HepG2 (cell line): Measurements from ENCODE around the gene PEPD. TPM values are rescaled to one million over a fixed set of nuclear protein-coding genes. Genes with fewer than 3 reads are reported as not detected.
A peak's percentile ranks its signal among the peaks of the same experiment; 100 is the strongest.

ENCODE experiments used
- ARID2 ChIP-seq: sonication (generic); formaldehyde crosslinking; IDR thresholded peaks from 2 replicates; pipeline ENCODE4 v1.8.1; 2022; ENCODE audit warnings: mild to moderate bottlenecking, missing genetic modification reagents, borderline replicate concordance
- CREB3 ChIP-seq: sonication (generic); formaldehyde crosslinking; IDR thresholded peaks from 2 replicates; pipeline ENCODE4 v1.5.0; 2020; ENCODE audit warnings: missing genetic modification reagents
- ELF1 ChIP-seq: sonication (generic); formaldehyde crosslinking; IDR thresholded peaks from 2 replicates; pipeline ENCODE4 v1.4.0; 2020; ENCODE audit warnings: missing genetic modification reagents
- ETS1 ChIP-seq: sonication (generic); formaldehyde crosslinking; IDR thresholded peaks from 2 replicates; pipeline ENCODE4 v1.4.0; 2020; ENCODE audit warnings: missing genetic modification reagents
- LRRFIP1 ChIP-seq: sonication (generic); formaldehyde crosslinking; conservative IDR thresholded peaks from 2 replicates; pipeline ENCODE4 v1.4.0; 2020; ENCODE audit warnings: missing genetic modification reagents
- MTA1 ChIP-seq: sonication (generic); formaldehyde crosslinking; IDR thresholded peaks from 2 replicates; pipeline ENCODE4 v1.4.0; 2020; ENCODE audit warnings: missing genetic modification reagents, mild to moderate bottlenecking, borderline replicate concordance
- PRDM4 ChIP-seq: sonication (generic); formaldehyde crosslinking; IDR thresholded peaks from 2 replicates; pipeline ENCODE4 v1.9.0; 2021; ENCODE audit warnings: missing genetic modification reagents, borderline replicate concordance
- REST ChIP-seq, 2 experiments: IDR thresholded peaks; 2 replicates each; pipeline ENCODE4 v1.6.1; 2011 to 2012; ENCODE audit warnings: low read length in 2 of 2, borderline replicate concordance in 1 of 2, low read depth in 1 of 2, mild to moderate bottlenecking in 1 of 2, moderate library complexity in 1 of 2
- SNAPC5 ChIP-seq: sonication (generic); formaldehyde crosslinking; IDR thresholded peaks from 2 replicates; pipeline ENCODE4 v1.8.1; 2023; ENCODE audit warnings: mild to moderate bottlenecking, missing genetic modification reagents, borderline replicate concordance
- ZBTB21 ChIP-seq: sonication (generic); formaldehyde crosslinking; IDR thresholded peaks from 2 replicates; pipeline ENCODE4 v1.4.0; 2020; ENCODE audit warnings: missing genetic modification reagents
- ZNF260 ChIP-seq: sonication (generic); formaldehyde crosslinking; IDR thresholded peaks from 2 replicates; pipeline ENCODE4 v1.4.0; 2020; ENCODE audit warnings: missing genetic modification reagents, low read depth, mild to moderate bottlenecking, borderline replicate concordance
- ZNF331 ChIP-seq: sonication (generic); formaldehyde crosslinking; IDR thresholded peaks from 2 replicates; pipeline ENCODE4 v1.4.0; 2020; ENCODE audit warnings: missing genetic modification reagents
- ZNF496 ChIP-seq: sonication (generic); formaldehyde crosslinking; IDR thresholded peaks from 2 replicates; pipeline ENCODE4 v1.8.1; 2023; ENCODE audit warnings: mild to moderate bottlenecking, moderate library complexity, missing genetic modification reagents; ENCODE audit not compliant: insufficient replicate concordance
- ZNF577 ChIP-seq: sonication (generic); formaldehyde crosslinking; IDR thresholded peaks from 2 replicates; pipeline ENCODE4 v1.4.0; 2020; ENCODE audit warnings: mild to moderate bottlenecking, low read depth, missing genetic modification reagents, borderline replicate concordance
- ZNF839 ChIP-seq: sonication (generic); formaldehyde crosslinking; IDR thresholded peaks from 2 replicates; pipeline ENCODE4 v1.4.0; 2020; ENCODE audit warnings: missing genetic modification reagents, mild to moderate bottlenecking, borderline replicate concordance
- polyA plus RNA-seq, 8 experiments: library from polyadenylated mRNA; depleted of rRNA in 3 of 8; stranded (reverse) in 7 of 8; unstranded in 1 of 8; fragments of >200 nt; fragmentation: Illumina TruSeq in 4 of 8; extraction: Trizol in 4 of 8; gene quantifications; 2 replicates each; pipeline versions ENCODE4 v1.2.1 to v1.2.3, GENCODE V29; 2011 to 2016; ENCODE audit warnings: low read depth in 4 of 8, missing spikeins in 1 of 8, mixed read lengths in 1 of 8; ENCODE audit not compliant: insufficient read depth in 1 of 8
- total RNA-seq, 5 experiments: library from RNA; depleted of rRNA; stranded (reverse); fragments of >200 nt; fragmentation: Illumina TruSeq; extraction: Trizol; gene quantifications; 2 replicates each; pipeline ENCODE4 v1.2.3, GENCODE V29; 2016; ENCODE audit warnings: low read depth in 1 of 5

Gene PEPD
- total and polyA plus RNA-seq, 2 of the 13 experiments (the other 11 are each of a cell fraction or from before 2014, with no cell fraction given), result 60.7 to 75.1 TPM

- no peak for TF ChIP-seq LRRFIP1 (CRISPR knock-in tag)
- TF ChIP-seq ZNF331, result peak; percentile 98
- TF ChIP-seq ETS1 (CRISPR knock-in tag), result peak; percentile 98
- TF ChIP-seq ZNF260 (CRISPR knock-in tag), result no peak
- peak; percentile 86; the same call in 1 of the 2 replicates for TF ChIP-seq ZNF839 (CRISPR knock-in tag)
- TF ChIP-seq PRDM4 (CRISPR knock-in tag), result peak; percentile 93; the same call in 1 of the 2 replicates
- TF ChIP-seq SNAPC5 (CRISPR knock-in tag), result peak; percentile 83
- no peak for TF ChIP-seq REST (IDR thresholded peaks at IDR 0.05; ENCODE audit: borderline replicate concordance in 1 of 2, low read depth in 1 of 2, low read length in 2 of 2)
- TF ChIP-seq ZBTB21 (CRISPR knock-in tag), result peak; percentile 51
- TF ChIP-seq ELF1, result peak; percentile 48
- peak; percentile 99 for TF ChIP-seq MTA1 (CRISPR knock-in tag)
- TF ChIP-seq CREB3 (CRISPR knock-in tag), result peak; percentile 100
- TF ChIP-seq ARID2 (CRISPR knock-in tag), result peak; percentile 55; the same call in 1 of the 2 replicates
- 0 out of 2 replicates have a peak, but pooled peaks have one; percentile 94 for TF ChIP-seq ZNF577
- TF ChIP-seq ZNF496, result no peak
Measured at GRCh38 chr19:33392341-33393285, 129.0 kb downstream of the PEPD start (continued).
